Measurements from ENCODE around the gene PDE5A.
A peak's percentile ranks its signal among the peaks of the same experiment; 100 is the strongest.
"Not testable (repeated sequence)": the region's sequence is repeated elsewhere in the genome, so short reads cannot be mapped to it uniquely, and the experiment has no call there.

Gene PDE5A

DNA sequence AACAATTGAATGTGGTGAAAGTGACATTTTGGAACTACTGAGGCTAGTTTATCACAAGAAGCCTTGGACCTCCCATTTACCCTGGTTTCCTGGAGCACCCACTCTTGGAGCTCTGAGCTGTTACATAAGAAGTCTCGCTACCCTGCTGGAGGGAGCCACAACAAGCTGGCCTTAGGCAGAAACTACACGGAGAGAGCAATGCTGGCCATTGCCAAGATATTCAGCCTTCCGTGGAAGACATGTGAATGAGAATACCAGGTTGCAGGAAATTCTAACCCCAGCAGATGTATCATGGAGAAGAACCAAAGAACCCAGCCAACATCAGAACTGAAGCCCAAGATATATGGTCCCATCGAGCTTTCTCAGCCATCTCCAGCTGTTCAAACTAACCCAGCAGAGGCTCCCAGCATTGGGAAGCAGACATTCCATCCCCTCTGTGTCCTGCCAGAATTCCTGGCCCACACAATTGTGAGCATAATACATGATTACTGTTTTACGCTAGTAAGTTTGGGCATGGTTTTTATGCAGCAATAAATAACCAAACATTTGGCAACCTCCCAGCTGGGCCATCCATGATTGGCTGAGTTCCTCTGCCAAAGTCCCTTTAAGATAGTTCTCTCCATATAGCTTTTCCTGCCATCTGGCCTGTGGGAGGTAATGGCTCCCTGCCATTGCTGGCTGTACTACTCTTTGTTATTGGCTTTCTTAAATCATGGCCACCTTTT is 17.9 kb upstream of the PDE5A start:
- DNase-seq (ENCODE audit: low spot score): no peak

DNA sequence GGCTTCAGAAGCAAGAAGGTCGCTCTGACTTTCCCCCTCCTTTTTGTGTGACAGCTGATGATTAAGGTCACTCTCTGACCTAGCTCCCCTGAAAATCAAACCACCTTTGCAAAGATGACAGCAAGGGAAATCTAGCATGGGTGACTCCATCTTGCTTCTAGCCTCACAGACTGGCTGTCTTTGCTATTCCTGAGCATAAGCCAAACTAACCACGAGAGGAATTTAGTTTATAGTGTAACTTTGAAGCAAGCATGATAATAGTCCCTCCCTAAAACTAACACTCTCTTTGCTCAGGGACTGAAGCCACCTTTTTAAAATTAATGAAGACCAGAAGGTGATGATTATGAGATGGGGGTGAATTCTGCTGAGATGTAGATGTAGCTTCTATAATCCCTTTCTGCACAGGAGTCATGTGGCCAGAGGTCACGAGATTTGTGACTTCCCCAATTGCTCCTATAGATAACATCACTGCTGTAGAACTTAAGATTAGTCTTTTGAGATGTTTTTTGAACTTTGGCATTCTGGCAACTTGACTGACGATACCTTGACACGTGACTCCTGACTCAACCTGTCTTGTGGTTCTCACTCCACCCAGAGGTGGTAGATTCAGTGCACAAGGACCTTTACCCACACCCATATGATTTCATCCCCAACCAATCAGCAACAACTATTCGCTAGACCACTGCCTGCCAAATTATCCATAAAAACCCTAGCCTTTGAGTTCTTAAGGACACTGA is 14.9 kb upstream of the PDE5A start:
- no peak for DNase-seq (ENCODE audit: low spot score)

DNA sequence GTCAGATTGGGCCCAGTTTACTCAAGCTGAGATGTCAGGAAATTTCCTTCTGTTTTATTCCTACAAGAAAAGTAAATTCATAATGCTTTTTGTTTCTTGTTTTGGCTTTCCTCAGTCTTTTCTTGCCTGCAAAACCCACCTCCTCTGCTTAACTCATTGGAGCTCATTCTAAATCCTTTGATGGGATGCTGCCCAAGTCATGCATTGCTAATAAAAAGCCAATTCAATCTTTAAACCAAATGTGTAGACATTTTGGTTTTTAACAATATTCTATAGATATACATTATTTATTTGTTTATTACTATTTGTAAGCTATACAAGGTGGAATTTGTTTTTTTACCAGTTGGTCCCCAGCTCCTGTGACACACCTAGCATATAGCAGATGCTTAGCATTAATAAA is 13.2 kb upstream of the PDE5A start:
- no peak for DNase-seq (ENCODE audit: low spot score)

DNA sequence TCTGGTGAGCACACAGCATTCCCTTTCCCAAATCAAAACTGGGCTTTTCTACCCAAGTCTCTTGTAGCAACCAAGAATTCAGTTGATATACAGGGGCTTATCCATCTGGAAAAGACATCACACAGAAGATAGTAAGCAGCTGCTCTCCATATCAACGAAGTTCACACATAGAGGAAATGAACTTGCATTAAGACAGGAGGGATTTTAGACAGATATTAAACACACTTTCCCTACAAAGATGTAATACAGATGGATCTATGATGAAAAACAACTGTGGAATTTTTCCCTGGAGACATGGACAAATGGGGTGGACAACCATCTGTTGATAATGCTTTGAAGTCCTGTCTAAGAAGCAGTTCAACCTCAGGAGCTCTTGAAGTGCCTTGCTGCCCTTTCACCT is 9.8 kb upstream of the PDE5A start:
- DNase-seq (ENCODE audit: low spot score): no peak

DNA sequence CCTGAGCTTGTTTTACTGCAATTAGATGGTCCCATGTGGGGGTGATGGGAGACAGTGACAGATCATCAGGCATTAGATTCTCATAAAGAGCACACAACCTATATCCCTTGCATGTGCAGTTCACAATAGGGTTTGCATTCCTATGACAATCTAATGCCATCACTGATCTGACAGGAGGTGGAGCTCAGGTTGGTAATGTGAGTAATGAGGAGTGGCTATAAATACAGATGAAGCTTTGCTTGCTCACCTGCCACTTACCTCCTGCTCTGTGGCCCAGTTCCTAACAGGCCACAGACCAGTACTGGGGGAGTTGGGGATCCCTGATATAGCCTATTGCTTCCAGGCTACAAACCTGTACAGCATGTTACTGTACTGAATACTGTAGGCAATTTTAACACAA is 8.2 kb upstream of the PDE5A start:
- DNase-seq (ENCODE audit: low spot score): not testable (repeated sequence)

DNA sequence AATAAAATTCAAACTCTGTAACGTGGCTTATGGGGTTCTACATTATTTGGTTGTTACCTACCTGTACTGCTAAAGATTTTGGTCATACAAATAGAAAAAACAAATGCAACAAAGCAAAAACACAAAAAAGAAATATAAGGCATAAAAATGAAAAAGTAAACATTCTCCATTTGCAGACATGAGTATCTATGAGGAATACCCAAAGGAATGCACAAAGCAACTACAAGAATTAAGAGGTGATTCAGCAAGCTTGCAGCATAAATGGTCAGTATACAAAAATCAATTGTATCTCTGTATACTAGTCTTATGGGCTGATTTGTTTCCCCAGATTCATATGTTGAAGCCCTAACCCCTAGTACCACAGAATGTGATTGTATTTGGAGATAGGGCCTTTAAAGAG is 3.6 kb upstream of the PDE5A start:
- no peak for DNase-seq (ENCODE audit: low spot score)

DNA sequence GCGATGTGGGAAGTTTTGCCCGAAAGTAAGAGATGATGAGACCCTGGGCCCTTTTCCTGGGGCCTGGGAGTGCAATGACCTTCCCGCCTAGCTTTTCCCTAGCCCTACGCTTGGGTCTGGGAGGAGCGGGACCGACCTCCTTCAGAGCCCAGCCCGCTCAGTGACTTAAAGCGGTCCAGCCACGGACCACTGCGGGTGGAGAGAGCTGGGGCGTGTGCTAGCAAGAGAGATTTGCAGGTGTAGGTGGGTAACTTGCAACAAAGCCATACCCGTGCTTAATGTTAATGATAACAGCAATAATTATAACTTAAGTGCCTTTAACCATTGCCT is 503 bp upstream of the PDE5A start:
- DNase-seq (ENCODE audit: low spot score): no peak

DNA sequence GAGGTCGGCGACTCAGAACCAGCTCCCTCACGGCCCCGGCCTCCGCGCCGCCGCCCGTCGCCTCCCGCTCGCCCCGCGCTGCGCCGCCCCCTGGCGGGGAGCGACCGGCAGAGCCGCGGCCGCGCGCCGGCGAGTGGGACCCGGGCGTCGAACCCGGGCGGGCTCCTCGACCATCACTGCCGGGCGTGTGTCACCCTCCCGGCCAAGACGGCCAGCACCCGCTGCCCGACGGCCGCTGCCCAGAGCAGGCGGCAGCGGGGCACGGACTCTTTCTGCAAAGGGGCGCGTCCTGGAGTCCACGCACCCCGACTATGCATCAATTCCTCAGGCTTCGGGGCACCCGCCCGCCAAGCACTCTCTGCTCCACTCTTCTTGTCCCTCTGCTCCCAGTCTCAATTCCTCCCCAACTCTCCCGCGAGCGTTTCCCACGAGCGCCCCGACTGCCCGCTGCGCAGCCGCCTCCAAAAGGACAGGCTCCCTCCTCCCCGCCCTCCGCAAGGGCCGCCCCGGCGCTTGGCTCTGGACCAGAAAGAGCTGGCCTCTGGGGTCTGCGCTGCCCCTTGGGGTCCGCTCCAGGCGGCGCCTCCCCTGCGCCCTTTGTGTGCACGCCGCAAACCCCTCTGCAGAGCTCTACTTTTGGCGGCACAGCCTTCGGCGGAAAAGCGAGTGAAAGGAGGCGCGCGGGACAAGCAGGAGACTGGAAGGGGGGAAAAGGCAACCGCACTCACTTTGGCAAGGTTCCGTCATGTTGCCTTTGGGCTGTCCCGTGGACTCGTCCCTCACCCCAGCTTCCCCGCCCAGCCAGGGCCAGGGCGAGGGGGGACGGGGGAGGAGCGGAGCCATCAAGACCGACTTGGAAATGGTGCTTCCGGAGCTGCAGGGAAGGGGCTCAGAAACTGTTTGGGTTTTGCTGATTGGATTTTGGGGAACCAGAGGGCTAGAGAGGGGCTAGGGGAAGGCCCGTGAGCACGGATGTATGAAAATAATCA is 1.0 kb downstream of the PDE5A start:
- DNase-seq (ENCODE audit: low spot score): peak; percentile 81

DNA sequence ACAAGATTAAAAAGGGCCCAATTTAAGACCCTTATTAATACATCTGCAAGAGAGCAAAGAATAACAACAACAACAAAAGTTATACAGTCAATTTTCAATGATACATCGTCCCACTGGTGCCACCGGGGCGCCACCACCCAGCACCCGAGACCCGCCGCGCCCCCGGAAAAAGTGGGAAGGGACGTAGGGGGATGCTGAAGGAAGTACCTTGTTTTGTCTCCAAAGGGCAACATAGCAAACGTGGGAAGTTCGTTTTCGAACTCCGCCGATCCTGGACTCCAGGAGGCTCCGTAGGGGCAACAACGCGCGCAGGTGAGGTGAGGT is 1.7 kb downstream of the PDE5A start:
- DNase-seq (ENCODE audit: low spot score): no peak

DNA sequence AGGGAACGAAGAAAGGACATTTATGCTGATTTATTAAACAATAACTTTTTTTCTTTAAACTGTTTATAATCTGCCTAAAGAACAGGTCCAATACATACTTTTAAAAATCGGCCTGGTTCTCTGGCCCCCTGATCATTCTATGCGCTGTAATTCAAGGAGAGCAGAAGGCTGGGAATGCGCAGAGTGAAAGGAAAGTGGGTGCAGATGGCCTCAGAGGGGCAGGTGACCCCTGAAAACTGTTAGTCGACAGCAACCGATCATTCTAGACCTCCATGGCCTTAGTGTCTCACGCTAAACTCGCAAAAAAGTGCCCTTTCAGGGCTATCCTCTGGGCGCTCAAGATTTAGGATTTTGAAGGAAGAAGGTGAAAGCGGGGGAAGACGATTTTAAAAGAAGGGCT is 2.2 kb downstream of the PDE5A start:
- no peak for DNase-seq (ENCODE audit: low spot score)

DNA sequence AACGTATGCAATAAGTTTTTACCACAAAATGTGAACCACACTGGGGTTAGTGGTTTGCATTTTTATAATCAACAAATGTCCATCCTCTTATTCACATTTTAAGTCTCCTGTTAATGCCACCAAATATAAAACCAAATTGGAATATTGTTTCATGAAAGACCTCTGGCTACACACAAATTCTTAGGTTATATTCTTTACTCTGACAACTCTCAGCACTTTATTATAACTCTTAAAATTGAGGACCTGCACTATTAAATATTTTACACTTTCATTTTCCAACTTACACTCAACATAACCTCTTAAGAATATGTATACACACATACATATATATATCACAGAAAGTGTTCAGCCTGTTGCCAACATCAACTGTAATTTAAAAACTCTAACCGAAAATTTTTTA is 2.8 kb downstream of the PDE5A start:
- no peak for DNase-seq (ENCODE audit: low spot score)

DNA sequence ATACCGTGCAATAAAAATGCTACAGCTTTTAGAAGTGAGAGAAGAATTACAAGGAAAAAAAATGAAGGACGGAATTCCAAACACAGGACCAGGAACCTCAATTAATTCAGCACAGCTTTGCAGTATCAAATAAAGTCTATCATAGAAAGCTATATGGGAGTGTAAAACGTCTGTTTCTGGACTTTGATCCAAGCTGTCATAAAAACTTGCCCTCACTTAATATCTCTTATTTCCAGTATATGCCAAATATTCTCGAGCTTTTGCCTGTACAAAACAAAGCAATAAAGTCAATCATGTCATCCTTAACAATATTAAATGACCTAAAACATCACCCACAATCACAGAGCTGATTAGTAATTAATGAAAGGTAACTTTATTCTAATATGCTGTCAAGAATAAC is 4.2 kb downstream of the PDE5A start:
- DNase-seq (ENCODE audit: low spot score): no peak

DNA sequence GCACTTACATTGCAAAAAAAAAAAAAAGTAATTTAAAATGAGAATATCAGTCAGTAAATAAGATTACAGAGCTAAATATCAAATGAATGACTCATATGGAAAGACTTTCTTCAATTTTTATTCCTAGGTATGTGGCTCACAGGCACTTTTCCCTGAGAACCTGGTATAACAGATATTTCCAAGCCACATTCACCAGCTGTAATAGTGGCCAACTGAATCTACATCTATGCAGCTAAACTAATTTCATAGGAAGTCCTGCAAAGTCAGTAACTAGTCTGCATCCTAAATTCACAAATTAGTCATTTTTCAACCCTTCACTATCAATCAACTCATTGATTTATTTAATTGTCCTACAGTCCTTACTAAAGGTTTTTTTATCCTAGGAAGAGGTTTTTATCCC is 5.6 kb downstream of the PDE5A start:
- no peak for DNase-seq (ENCODE audit: low spot score)

DNA sequence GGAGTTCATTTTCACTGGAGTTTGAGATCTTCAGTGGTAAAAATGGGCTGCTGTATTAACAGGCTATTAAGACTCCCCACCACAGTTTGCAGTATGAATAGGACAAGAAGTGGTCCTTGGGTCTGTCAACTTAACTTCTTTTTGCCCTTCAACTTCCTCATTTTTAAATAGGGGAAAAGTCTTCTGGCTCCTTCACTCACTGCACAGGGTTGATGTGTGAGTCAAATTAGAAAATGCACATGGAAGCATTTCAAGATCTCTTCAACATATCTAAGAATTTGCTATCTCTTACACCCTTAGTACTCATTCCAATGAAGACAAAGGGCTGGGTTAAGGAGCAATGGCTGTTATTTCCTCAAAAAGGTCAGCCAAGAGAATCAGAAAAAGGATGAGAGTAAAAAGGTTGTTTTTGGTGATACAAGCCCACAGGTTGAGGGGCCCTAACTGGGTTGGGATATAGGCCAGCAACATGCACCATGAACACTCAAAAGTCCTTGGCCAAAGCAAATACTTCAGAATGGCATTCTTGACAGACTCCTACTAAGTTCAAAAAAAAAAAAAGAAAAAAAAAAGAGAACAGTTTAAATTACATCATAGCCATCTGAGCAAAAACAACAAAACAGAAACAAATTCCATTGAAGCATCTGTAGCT is 13.4 kb downstream of the PDE5A start:
- DNase-seq (ENCODE audit: low spot score): no peak

DNA sequence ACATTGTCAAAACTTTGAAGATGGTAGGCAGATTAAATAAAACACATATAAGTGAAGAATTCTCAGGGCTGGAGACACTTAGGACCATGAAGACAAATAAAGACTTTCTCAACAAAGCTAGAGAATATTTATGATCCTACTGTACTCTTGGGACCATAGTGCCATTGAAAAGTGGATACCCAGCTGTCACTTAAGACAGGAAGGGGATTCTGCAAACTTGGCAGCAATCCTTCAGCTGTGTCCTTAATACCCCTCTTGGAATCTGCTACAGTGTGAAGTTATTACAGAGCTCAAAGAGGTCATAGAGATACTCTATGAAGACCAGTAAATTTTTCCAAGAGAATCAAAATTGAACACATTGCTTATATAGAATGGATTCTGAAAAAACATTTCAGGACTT is 24.3 kb downstream of the PDE5A start:
- DNase-seq (ENCODE audit: low spot score): no peak

DNA sequence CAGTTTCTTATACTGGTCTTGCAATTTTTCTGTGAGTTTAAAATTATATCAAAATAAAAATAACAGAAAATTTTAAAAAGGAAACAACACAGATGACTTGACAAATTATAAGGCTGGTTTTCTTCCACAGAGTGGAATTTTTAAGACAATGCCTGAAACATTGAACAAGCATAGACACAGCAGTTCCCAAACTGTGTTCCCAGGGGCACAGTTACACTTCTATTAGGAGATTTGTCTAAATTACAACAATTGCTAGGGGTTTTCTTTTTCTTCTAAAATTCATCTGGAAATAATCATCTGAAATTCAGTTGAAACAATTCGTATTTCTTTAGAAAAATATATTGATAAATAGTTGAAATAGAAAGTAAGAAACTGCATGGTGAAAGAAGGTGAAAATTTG is 26.2 kb downstream of the PDE5A start:
- no peak for DNase-seq (ENCODE audit: low spot score)

DNA sequence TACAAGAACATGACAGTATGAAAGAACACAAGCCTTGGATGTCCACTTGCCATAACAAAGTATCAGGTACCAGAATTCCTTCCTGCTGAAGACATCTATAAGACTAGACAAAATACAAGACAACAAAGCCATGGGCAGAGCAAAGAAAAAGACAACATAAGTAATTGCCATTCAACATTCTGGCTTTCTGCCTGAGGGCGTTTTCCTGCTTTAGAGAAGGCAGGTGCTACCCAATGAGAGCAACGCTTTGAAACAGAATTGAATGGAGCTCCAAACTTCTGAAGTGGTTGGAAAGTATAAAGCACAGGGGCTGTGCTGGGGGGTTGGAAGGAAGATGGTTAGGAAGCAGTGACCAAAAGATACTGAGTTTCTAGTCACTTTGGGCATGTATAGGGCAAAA is 30.1 kb downstream of the PDE5A start:
- no peak for DNase-seq (ENCODE audit: low spot score)

DNA sequence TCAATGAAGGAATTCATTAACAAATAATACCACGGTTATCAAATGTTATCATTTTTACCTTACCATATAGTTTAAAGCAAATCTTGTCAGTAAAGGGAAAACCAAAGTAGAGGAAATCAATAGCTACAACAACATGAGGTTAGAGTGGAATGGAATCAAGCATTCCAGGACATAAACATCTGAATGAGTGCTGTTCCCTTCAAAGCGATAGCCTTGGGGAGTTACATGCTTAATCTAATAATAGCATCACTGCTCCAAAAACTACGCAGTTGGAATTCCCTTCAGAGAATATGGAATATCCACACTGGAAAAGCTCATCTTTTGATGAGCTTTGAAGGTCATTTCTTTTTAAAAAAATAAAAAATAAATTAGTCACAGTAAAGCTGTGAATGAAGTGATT is 31.2 kb downstream of the PDE5A start:
- DNase-seq (ENCODE audit: low spot score): no peak

DNA sequence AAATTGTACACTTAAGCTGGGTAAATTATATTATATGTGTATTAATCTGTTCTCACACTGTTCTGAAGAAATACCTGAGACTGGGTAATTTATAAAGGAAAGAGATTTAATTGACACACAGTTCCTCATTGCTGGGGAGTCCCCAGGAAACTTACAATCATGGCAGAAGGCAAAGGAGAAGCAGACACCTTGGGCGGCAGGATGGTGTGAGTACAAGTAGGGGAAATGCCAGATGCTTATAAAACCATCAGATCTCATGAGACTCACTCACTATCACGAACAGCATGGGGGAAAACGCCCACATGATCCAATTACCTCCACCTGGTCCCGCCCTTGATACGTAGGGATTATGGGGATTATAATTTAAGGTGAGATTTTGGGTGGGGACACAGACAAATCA is 34.9 kb downstream of the PDE5A start:
- DNase-seq (ENCODE audit: low spot score): no peak

DNA sequence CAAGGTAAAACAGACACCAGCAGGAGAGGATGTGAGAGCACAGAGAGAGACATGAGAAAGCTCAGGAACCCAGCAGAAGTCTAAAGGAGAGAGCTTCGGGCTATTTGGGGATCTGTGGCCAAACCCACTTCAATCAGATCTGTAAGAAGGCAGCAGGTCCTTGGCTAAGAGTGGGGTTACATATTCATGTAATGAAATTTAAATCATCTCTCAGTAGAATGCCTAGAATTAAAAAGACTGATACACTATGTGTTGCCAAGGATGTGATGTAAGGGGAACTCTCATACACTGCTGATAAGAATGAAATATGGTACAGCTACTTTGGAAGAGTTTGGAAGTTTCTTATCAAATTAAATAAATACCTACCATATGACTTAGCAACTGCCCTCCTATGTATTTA is 35.8 kb downstream of the PDE5A start:
- DNase-seq (ENCODE audit: low spot score): no peak

DNA sequence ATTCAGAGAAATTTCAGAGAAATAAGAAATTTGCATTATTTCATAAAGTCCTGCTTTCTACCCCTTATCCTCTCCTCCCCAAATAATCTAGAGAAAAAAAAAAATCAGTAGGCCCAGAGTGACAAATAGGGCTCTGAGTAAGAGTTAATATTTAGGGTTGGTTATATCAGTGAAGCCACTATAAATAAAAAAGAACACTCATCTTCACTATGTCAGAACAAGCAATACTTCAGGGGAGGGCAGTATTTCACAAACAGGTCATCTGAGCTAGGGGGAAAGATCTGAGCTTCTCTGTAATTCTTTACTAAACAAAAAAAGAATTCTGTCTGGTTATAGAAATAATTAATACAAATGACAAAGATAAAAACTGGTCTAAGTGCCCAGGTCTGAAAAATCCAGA is 39.4 kb downstream of the PDE5A start:
- DNase-seq (ENCODE audit: low spot score): no peak

DNA sequence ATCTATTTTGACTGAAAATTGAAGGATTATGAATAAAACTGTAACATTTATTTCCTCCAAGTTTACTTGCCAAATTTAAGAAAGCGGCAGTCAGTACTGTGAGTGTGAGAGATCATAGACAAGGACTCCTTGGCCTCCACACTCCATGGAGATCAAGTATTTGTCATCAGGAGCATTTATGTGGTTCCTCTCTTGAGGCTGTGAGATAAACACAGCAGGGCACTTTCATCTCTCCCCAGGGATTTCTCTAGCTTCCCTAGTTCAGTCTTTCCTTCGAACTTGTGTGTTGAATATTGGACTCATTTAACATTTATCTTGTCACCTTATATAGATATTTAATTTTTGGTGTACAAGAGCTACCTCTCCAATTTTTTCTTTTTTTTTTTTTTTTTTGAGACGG is 40.8 kb downstream of the PDE5A start:
- DNase-seq (ENCODE audit: low spot score): no peak

DNA sequence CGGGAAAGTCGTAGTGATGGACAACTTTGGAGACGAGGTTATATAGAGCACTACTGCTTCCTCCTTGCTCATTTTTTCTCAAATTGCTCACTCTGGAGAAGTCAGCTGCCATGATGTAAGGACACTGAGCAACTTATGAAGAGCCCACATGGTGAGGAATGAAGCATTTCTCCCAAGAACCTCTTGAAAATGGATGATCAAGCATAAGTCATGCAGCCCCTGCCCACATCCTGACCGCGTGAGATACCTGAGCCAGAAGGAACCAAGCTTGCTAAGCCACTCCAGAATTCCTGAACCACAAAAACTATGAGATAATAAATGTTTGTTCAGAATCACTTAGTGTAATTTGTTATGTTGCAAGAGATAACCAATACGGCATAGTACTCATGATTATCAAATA is 42.8 kb downstream of the PDE5A start:
- no peak for DNase-seq (ENCODE audit: low spot score)

Measured in ecto neural progenitor cell (in vitro differentiated cells).